Measurements from ENCODE around the gene ADCY4.

DNA sequence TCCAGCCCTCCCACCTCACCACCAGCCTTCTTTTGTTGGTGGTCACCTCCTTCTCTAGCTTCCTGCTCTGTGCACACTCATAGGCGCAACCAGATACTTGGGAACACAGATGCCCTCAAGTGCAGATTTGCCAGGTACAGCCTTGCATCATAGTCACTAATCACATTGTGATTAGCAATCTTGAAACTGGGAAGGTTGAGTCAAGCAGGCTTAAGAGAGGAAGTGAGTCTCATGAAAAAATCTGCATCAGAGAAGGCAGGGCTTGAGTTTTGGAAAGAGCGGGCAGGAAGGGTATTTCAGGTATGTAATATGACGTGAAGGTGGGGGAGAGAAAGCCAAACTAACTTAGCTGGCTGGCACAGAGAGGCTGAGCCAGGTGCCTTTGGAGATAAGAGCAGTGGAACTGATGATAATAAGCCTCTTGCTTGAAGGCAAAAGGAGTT is 60.7 kb downstream of the ADCY4 start:
- no peak for TF ChIP-seq CTCF (conservative IDR thresholded peaks at IDR 0.05)
- no peak for TF ChIP-seq ZFX (IDR thresholded peaks at IDR 0.05)
